Gastrocnemius medialis (tissue), 4 donors: ENCODE data around the gene DSCAML1. TPM values are rescaled to one million over a fixed set of nuclear protein-coding genes. Genes with fewer than 3 reads are reported as not detected.

Experiments
- ATAC-seq, 2 donors: fragments of 150-250 bp; one replicate each; pipeline ENCODE4 v1.9.1; 2016
- DNase-seq, 2 donors: peaks; one replicate each; pipeline ENCODE4 v3.0.0-alpha.2; 2019
- H3K27ac ChIP-seq, 4 donors: fragments of 200-600 bp; sonication (generic); 1 replicate in 1 of 4; 2 replicates in 3 of 4; pipeline ENCODE4 v1.5.1; 2016 to 2018; ENCODE audit warnings: mild to moderate bottlenecking in 2 of 4, moderate library complexity in 1 of 4
- H3K27me3 ChIP-seq, 3 donors: fragments of 200-600 bp; sonication (generic) in 2 of 3; 1 replicate in 1 of 3; 2 replicates in 2 of 3; pipeline versions ENCODE4 v1.5.1 to v1.6.0; 2016 to 2019; ENCODE audit warnings: mild to moderate bottlenecking in 1 of 3, moderate library complexity in 1 of 3
- H3K36me3 ChIP-seq, 2 donors: fragments of 200-600 bp; sonication (generic) in 1 of 2; one replicate each; pipeline ENCODE4 v1.5.1; 2017 to 2018
- H3K4me1 ChIP-seq, 2 donors: fragments of 200-600 bp; sonication (generic) in 1 of 2; one replicate each; pipeline ENCODE4 v1.5.1; 2016 to 2017; ENCODE audit warnings: mild to moderate bottlenecking in 2 of 2
- H3K4me3 ChIP-seq, 4 donors: fragments of 200-600 bp; sonication (generic) in 3 of 4; 1 replicate in 1 of 4; 2 replicates in 3 of 4; pipeline ENCODE4 v1.5.1; 2016 to 2019; ENCODE audit warnings: mild to moderate bottlenecking in 2 of 4
- H3K9me3 ChIP-seq, 3 donors: fragments of 200-600 bp; sonication (generic) in 2 of 3; 1 replicate in 1 of 3; 2 replicates in 2 of 3; pipeline ENCODE4 v1.5.1; 2016 to 2019
- POLR2A ChIP-seq, 2 donors: fragments of 450-650 bp; IDR thresholded peaks; one replicate each; pipeline ENCODE4 v1.6.1; 2017; ENCODE audit warnings: antibody characterized with exemption in 2 of 2, mild to moderate bottlenecking in 2 of 2, moderate library complexity in 2 of 2
- in situ Hi-C, 4 donors: fragments of 200-750 bp; cut with MboI; loops; one replicate each; pipeline versions ENCODE4 v1.15.0 to v1.8.0; 2017; ENCODE audit warnings: low sequenced_read_pairs in 4 of 4
- intact Hi-C: fragments of 100-400 bp; cut with DNase I; formaldehyde crosslinking; loops from one replicate; pipeline ENCODE4 v1.15.1; 2023; ENCODE audit warnings: low total_unique reads
- total RNA-seq, 4 donors: library from RNA; depleted of rRNA; stranded (reverse); fragments of >200 nt; gene quantifications; one replicate each; pipeline versions ENCODE4 v1.1.0 to v1.2.3, GENCODE V29; 2016
- TF ChIP-seq, protein P1 (sequence below), 5 experiments: fragments of 450-650 bp in 3 of 5; fragments of 200-600 bp in 2 of 5; sonication (generic) in 2 of 5; IDR thresholded peaks in 4 of 5; conservative IDR thresholded peaks in 1 of 5; 1 replicate in 4 of 5; 2 replicates in 1 of 5; pipeline ENCODE4 v1.5.1; 2016 to 2019; ENCODE audit warnings: antibody characterized with exemption in 5 of 5, mild to moderate bottlenecking in 3 of 5, moderate library complexity in 3 of 5

DSCAML1 gene
- total RNA-seq, 4 donors from 2014 or later = 0.05 to 0.15 (median 0.07) TPM

DNA sequence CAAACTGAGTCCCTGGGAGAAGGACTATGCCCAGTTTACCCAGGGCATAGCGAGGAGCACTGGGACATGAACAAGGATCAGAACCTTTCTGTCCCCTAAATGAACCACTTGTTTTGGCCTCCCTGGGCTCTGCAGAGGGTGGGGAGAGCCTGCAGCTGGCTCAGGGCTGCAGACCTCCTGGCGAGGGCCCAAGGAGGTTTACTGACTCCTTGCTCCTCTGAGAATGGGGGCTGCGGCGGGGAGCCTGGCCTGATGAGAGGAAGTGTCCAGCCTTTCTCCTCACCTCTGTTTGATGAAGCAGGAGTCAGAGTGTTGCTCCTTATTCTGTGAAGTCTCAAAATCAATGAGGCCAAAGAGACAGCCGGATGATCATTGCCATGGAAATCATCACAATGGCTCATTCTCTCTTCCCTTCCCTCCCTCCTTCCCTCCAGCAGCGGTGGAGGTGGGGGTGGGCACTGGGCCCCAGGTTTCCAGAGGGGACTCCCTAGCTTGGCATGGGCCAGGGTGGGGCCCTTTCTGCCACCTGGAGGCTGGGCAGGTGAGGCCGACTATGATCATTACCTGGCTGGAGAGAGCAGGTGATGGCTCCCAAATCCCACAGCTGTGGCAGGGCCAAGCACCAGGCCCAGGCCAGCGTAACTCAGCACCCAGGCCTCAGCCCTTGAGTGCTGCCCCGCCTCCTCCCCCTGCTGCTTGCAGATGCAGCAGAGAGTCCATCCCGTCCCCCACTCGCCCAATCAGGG is 299.6 kb downstream of the DSCAML1 start:
- no peak overlapping the region for H3K4me3 ChIP-seq
- H3K4me1 ChIP-seq = no peaks in the 10 kb centered on the region
- ATAC-seq (no peak), DNase-seq (no peak)
- H3K9me3 ChIP-seq = no peaks in the 10 kb centered on the region
- no peaks in the 10 kb centered on the region for H3K36me3 ChIP-seq
- intact Hi-C loops = no loop called here
- TF ChIP-seq, protein P1, sequence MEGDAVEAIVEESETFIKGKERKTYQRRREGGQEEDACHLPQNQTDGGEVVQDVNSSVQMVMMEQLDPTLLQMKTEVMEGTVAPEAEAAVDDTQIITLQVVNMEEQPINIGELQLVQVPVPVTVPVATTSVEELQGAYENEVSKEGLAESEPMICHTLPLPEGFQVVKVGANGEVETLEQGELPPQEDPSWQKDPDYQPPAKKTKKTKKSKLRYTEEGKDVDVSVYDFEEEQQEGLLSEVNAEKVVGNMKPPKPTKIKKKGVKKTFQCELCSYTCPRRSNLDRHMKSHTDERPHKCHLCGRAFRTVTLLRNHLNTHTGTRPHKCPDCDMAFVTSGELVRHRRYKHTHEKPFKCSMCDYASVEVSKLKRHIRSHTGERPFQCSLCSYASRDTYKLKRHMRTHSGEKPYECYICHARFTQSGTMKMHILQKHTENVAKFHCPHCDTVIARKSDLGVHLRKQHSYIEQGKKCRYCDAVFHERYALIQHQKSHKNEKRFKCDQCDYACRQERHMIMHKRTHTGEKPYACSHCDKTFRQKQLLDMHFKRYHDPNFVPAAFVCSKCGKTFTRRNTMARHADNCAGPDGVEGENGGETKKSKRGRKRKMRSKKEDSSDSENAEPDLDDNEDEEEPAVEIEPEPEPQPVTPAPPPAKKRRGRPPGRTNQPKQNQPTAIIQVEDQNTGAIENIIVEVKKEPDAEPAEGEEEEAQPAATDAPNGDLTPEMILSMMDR (IDR thresholded peaks at IDR 0.05 in 4 of 5, conservative IDR thresholded peaks at IDR 0.05 in 1 of 5) = no peak
- no peak for TF ChIP-seq POLR2A (IDR thresholded peaks at IDR 0.05)
- no peak overlapping the region for H3K27ac ChIP-seq
- in situ Hi-C loops = no loop called here
- no peaks in the 10 kb centered on the region for H3K27me3 ChIP-seq

DNA sequence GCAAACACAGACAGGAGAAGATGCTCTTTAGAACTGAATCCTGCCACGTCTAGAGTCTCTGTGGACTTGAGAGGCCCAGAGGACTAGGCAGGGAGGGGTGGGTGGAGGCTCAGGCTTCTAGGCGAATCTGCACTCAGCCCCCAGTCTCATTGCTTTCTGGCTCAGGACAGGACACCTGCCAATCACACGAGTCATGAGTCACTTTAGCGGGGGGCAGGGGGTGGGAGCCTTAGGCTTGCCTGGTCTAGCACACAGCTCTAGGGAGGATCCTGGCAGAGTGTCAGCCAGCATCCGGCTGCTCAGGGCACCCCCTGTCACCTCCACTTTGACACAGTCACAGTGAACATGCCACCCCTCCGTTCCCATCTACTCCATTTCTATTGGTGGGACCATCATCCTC is 301.7 kb downstream of the DSCAML1 start:
- Histone ChIP-seq H3K27ac (no peak overlapping the region), H3K4me3 (no peak overlapping the region), H3K36me3 (no peaks in the 10 kb centered on the region), H3K9me3 (no peaks in the 10 kb centered on the region), H3K27me3 (peaks cover 0 to 10% (median 0%) of the 10 kb centered on the region in 3 donors), H3K4me1 (no peaks in the 10 kb centered on the region)
- intact Hi-C loops (no loop called here), in situ Hi-C loops (no loop called here)
- ATAC-seq = no peak
- DNase-seq = no peak
- TF ChIP-seq POLR2A (IDR thresholded peaks at IDR 0.05) = no peak

DNA sequence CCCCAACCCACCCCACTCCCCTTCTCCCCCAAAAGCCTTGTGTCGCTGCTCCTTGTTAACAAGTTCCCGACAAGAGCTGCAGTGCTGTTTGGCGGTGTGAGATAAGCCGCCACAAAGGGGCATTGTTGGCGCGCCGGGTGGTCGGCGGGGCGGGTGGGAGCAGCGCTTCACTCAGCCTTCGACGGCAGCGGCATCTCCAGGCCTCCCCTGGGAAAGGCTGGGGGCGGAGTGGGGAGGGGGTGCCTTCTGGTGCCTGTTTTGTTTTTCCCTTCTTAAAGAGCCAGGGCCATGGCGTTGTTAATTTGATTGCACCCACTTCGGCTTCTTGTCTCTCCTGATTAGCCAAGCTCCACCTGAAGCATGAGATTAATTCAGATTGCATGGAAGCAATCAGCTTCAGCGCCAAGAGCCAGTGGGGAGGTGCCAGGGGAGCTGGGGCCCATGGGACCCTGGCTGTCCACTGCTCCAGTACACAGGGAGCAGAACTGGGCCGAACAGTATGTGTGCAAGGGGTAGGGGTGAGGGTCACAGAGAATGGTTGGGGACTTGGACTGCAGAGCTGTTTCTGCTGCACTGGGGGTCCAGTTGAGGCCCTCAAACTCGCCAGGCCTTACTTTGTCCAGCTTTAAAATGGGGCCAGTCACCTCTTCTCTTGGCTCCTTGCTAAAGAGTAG is 304.3 kb downstream of the DSCAML1 start:
- Histone ChIP-seq H3K4me3 (no peak overlapping the region), H3K9me3 (no peaks in the 10 kb centered on the region), H3K4me1 (no peaks in the 10 kb centered on the region), H3K27me3 (peaks cover 0 to 10% (median 0%) of the 10 kb centered on the region in 3 donors), H3K27ac (no peak overlapping the region), H3K36me3 (no peaks in the 10 kb centered on the region)
- in situ Hi-C loops (no loop called here), intact Hi-C loops (no loop called here)
- ATAC-seq = no peak
- DNase-seq = no peak
- TF ChIP-seq POLR2A (IDR thresholded peaks at IDR 0.05) = no peak
- TF ChIP-seq, protein P1 (IDR thresholded peaks at IDR 0.05 in 4 of 5, conservative IDR thresholded peaks at IDR 0.05 in 1 of 5) = no peak

DNA sequence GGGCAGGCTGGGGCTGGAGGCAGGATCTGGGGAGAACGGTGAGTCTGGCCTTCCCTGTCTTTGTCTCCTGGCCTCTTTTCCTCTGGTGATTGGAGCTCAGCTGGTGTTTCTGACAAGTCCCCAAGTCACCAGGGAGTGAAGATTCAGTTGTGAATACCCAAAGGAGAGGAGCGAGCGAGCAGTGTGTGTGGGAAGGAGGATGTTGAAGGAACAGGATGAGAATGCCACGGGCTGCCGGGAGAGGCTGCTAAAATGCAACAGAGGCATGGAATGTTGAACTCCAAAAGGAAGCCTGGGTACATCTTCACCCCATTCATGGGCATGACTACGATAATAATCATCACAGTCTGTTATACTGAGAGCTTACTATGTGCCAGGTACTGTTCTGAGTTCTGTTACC is 306.1 kb downstream of the DSCAML1 start:
- DNase-seq (no peak), ATAC-seq (no peak)
- no peak overlapping the region for H3K4me3 ChIP-seq
- intact Hi-C loops = no loop called here
- TF ChIP-seq POLR2A (IDR thresholded peaks at IDR 0.05) = no peak
- TF ChIP-seq, protein P1 (IDR thresholded peaks at IDR 0.05 in 4 of 5, conservative IDR thresholded peaks at IDR 0.05 in 1 of 5) = no peak
- no peaks in the 10 kb centered on the region for H3K4me1 ChIP-seq
- in situ Hi-C loops = no loop called here
- H3K27me3 ChIP-seq = peaks cover 0 to 10% (median 0%) of the 10 kb centered on the region in 3 donors
- no peak overlapping the region for H3K27ac ChIP-seq
- no peaks in the 10 kb centered on the region for H3K9me3 ChIP-seq
- no peaks in the 10 kb centered on the region for H3K36me3 ChIP-seq

DNA sequence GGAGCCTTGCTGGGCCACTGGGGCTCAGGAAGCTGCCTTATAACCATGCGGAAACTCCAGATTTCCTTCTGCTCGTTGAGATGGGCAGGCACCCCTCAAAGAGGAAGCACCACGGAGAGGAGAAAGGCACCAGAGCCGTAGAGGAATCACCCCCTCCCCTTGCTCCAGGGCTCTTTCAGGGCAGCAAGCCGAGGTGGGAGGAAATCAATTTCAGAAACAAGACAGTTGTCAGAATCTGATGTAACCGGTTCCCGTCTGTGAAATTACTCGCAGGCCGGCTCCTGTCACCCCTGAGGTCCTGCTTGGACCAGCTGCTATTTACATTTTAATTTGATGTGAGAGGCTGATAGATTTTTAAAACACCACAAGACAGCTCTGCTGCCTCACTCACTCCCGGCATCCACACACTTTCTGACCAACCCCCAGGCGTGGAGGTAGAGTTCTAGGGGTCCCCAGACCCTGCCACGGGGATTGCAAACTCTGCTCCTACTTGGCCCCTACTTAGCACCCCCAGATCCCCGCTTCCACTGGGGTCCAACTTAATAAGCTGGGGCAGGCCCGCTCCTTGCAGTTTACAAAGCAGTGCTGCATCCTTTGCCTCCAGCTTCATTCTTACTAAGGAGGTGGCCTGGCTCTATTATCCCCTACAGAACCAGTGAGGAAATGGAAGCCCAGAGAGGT is 306.9 kb downstream of the DSCAML1 start:
- Histone ChIP-seq H3K27ac (no peak overlapping the region), H3K9me3 (no peaks in the 10 kb centered on the region), H3K4me3 (no peak overlapping the region), H3K4me1 (no peaks in the 10 kb centered on the region), H3K27me3 (peaks cover 0 to 10% (median 0%) of the 10 kb centered on the region in 3 donors), H3K36me3 (no peaks in the 10 kb centered on the region)
- TF ChIP-seq, protein P1 (IDR thresholded peaks at IDR 0.05 in 4 of 5, conservative IDR thresholded peaks at IDR 0.05 in 1 of 5) = no peak
- TF ChIP-seq POLR2A (IDR thresholded peaks at IDR 0.05) = no peak
- DNase-seq = no peak
- in situ Hi-C loops (no loop called here), intact Hi-C loops (no loop called here)
- no peak for ATAC-seq
